ENCODE measurements around the gene C17orf113. TPM values are rescaled to one million over a fixed set of nuclear protein-coding genes. Genes with fewer than 3 reads are reported as not detected.

C17orf113 gene
- total and polyA plus RNA-seq, 2 donors: 0.71 to 0.84 TPM

- no peak overlapping the region for H3K27ac ChIP-seq (ENCODE audit: low read depth in 1 of 2, low read length in 1 of 2)
- H3K27me3 ChIP-seq (ENCODE audit: control insufficient read depth in 2 of 2, insufficient read depth in 1 of 2, low read length in 1 of 2): peaks cover 0 to 3% of the 10 kb centered on the region in 2 donors
- H3K4me3 ChIP-seq (ENCODE audit: low read length in 2 of 2): no peak overlapping the region
- no peak for DNase-seq (ENCODE audit: low read depth in 6 of 9, low spot score in 9 of 9)
- H3K4me1 ChIP-seq (ENCODE audit: control insufficient read depth in 2 of 2, insufficient read depth in 2 of 2, low read length in 2 of 2): peaks cover 0 to 8% of the 10 kb centered on the region in 2 donors
- H3K36me3 ChIP-seq (ENCODE audit: control insufficient read depth in 2 of 2, insufficient read depth in 2 of 2, low read length in 1 of 2): no peaks in the 10 kb centered on the region
- WGBS: 97% methylated on average over 8 of the region's 8 CpGs
- no peaks in the 10 kb centered on the region for H3K9me3 ChIP-seq (ENCODE audit: control insufficient read depth in 2 of 2, insufficient read depth in 1 of 2, low read length in 1 of 2)
Observed at GRCh38 chr17:42088736-42089135, 38.3 kb upstream of the C17orf113 start.

- Histone ChIP-seq H3K27me3 (ENCODE audit: control insufficient read depth in 2 of 2, insufficient read depth in 1 of 2, low read length in 1 of 2) (peaks cover 0 to 3% of the 10 kb centered on the region in 2 donors), H3K36me3 (ENCODE audit: control insufficient read depth in 2 of 2, insufficient read depth in 2 of 2, low read length in 1 of 2) (no peaks in the 10 kb centered on the region), H3K9me3 (ENCODE audit: control insufficient read depth in 2 of 2, insufficient read depth in 1 of 2, low read length in 1 of 2) (no peaks in the 10 kb centered on the region), H3K27ac (ENCODE audit: low read depth in 1 of 2, low read length in 1 of 2) (no peak overlapping the region), H3K4me1 (ENCODE audit: control insufficient read depth in 2 of 2, insufficient read depth in 2 of 2, low read length in 2 of 2) (peaks cover 0 to 6% of the 10 kb centered on the region in 2 donors), H3K4me3 (ENCODE audit: low read length in 2 of 2) (no peak overlapping the region)
- DNase-seq (ENCODE audit: low read depth in 6 of 9, low spot score in 9 of 9): no peak
- 93% methylated on average over 20 of the region's 20 CpGs for WGBS
Observed at GRCh38 chr17:42087736-42088705, 37.6 kb upstream of the C17orf113 start.

DNA sequence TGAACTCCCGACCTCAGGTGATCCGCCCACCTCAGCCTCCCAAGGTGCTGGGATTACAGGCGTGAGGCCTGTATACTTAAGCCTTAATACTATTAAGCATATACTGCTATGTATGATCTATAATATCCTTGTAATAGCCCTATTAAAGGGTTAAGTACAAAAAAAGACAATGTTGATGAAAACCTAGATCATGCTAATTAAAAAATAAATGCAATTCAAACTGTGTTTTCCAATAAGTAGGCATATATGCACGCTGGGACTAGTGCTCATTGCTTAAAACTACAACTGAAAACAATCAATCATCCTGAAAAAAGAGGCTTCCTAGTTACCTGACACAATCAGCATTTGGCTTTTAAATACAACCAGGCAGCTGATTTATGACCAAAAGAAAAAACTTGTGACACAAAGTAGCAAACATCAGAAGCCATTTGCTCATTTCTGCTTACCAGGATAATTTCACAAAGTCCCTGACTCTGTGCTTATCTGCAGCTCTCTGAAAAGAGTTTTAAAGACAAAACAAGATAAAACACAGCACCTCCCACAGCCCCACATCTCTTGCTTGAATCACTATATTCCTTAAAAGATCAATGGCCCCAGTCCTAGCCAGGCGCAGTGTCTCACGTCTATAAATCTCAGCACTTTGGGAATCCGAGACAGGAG, 36.8 kb upstream of the C17orf113 start:
- Histone ChIP-seq H3K4me3 (ENCODE audit: low read length in 2 of 2) (no peak overlapping the region), H3K36me3 (ENCODE audit: control insufficient read depth in 2 of 2, insufficient read depth in 2 of 2, low read length in 1 of 2) (no peaks in the 10 kb centered on the region), H3K9me3 (ENCODE audit: control insufficient read depth in 2 of 2, insufficient read depth in 1 of 2, low read length in 1 of 2) (no peaks in the 10 kb centered on the region), H3K27me3 (ENCODE audit: control insufficient read depth in 2 of 2, insufficient read depth in 1 of 2, low read length in 1 of 2) (peaks cover 0 to 3% of the 10 kb centered on the region in 2 donors), H3K27ac (ENCODE audit: low read depth in 1 of 2, low read length in 1 of 2) (no peak overlapping the region), H3K4me1 (ENCODE audit: control insufficient read depth in 2 of 2, insufficient read depth in 2 of 2, low read length in 2 of 2) (no peaks in the 10 kb centered on the region)
- WGBS: 94% methylated on average over 7 of the region's 7 CpGs
- DNase-seq (ENCODE audit: low read depth in 6 of 9, low spot score in 9 of 9): no peak

- Histone ChIP-seq H3K36me3 (ENCODE audit: control insufficient read depth in 2 of 2, insufficient read depth in 2 of 2, low read length in 1 of 2) (no peaks in the 10 kb centered on the region), H3K27me3 (ENCODE audit: control insufficient read depth in 2 of 2, insufficient read depth in 1 of 2, low read length in 1 of 2) (no peaks in the 10 kb centered on the region), H3K9me3 (ENCODE audit: control insufficient read depth in 2 of 2, insufficient read depth in 1 of 2, low read length in 1 of 2) (no peaks in the 10 kb centered on the region), H3K4me3 (ENCODE audit: low read length in 2 of 2) (no peak overlapping the region), H3K27ac (ENCODE audit: low read depth in 1 of 2, low read length in 1 of 2) (no peak overlapping the region), H3K4me1 (ENCODE audit: control insufficient read depth in 2 of 2, insufficient read depth in 2 of 2, low read length in 2 of 2) (no peaks in the 10 kb centered on the region)
- DNase-seq (ENCODE audit: low read depth in 6 of 9, low spot score in 9 of 9): no peak
- 95% methylated on average over 9 of the region's 9 CpGs for WGBS
Observed at GRCh38 chr17:42081516-42082129, 31.2 kb upstream of the C17orf113 start.

DNA sequence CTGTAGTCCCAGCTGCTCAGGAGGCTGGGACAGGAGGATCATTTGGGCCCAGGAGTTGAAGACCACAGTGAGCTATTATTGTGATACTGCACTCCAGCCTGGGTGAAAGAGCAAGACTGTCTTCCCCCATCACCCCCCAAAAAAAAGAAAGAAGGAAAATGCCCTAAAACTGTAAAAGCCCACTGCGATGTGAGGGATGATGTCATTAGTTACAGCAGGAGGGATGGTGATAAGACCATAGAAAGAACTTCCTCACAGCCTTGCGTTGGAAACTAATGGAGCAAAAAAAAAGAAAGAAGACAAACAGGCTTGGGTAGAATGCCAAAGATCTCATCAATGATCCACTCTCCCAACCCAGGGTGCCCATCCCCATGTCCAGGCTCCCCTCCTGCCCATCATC, 29.1 kb upstream of the C17orf113 start:
- H3K9me3 ChIP-seq (ENCODE audit: control insufficient read depth in 2 of 2, insufficient read depth in 1 of 2, low read length in 1 of 2): no peaks in the 10 kb centered on the region
- H3K4me3 ChIP-seq (ENCODE audit: low read length in 2 of 2): no peak overlapping the region
- no peak for DNase-seq (ENCODE audit: low read depth in 6 of 9, low spot score in 9 of 9)
- 98% methylated on average over 2 of the region's 2 CpGs for WGBS
- no peaks in the 10 kb centered on the region for H3K27me3 ChIP-seq (ENCODE audit: control insufficient read depth in 2 of 2, insufficient read depth in 1 of 2, low read length in 1 of 2)
- no peaks in the 10 kb centered on the region for H3K36me3 ChIP-seq (ENCODE audit: control insufficient read depth in 2 of 2, insufficient read depth in 2 of 2, low read length in 1 of 2)
- H3K4me1 ChIP-seq (ENCODE audit: control insufficient read depth in 2 of 2, insufficient read depth in 2 of 2, low read length in 2 of 2): no peaks in the 10 kb centered on the region
- H3K27ac ChIP-seq (ENCODE audit: low read depth in 1 of 2, low read length in 1 of 2): no peak overlapping the region

- DNase-seq (ENCODE audit: low read depth in 6 of 9, low spot score in 9 of 9): no peak
- H3K9me3 ChIP-seq (ENCODE audit: control insufficient read depth in 2 of 2, insufficient read depth in 1 of 2, low read length in 1 of 2): no peaks in the 10 kb centered on the region
- no peaks in the 10 kb centered on the region for H3K36me3 ChIP-seq (ENCODE audit: control insufficient read depth in 2 of 2, insufficient read depth in 2 of 2, low read length in 1 of 2)
- H3K27me3 ChIP-seq (ENCODE audit: control insufficient read depth in 2 of 2, insufficient read depth in 1 of 2, low read length in 1 of 2): no peaks in the 10 kb centered on the region
- peaks cover 0 to 5% of the 10 kb centered on the region in 2 donors for H3K4me1 ChIP-seq (ENCODE audit: control insufficient read depth in 2 of 2, insufficient read depth in 2 of 2, low read length in 2 of 2)
- no peak overlapping the region for H3K27ac ChIP-seq (ENCODE audit: low read depth in 1 of 2, low read length in 1 of 2)
- 91% methylated on average over 8 of the region's 8 CpGs for WGBS
- H3K4me3 ChIP-seq (ENCODE audit: low read length in 2 of 2): no peak overlapping the region
Observed at GRCh38 chr17:42078396-42079043, 28.1 kb upstream of the C17orf113 start.

DNA sequence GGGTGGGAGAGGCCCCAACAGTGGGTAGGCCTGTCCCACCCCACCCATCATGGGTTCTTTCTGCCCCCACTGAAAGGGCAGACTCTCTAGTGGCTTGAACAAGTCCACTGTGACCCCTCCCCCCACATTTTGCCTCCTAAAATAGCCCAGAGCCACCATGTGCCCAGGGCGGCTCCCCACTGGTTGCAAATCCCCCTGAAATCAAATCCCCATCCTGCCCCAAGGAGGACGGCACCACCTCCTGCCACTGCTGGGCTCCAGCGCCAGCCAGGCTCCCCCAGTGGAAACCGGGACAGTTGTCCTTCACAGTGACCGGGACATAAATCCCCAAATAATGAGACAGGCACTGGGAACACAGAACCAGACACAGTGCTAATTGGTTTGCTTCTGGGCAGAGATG, 27.4 kb upstream of the C17orf113 start:
- no peak for DNase-seq (ENCODE audit: low read depth in 6 of 9, low spot score in 9 of 9)
- Histone ChIP-seq H3K4me3 (ENCODE audit: low read length in 2 of 2) (no peak overlapping the region), H3K4me1 (ENCODE audit: control insufficient read depth in 2 of 2, insufficient read depth in 2 of 2, low read length in 2 of 2) (peaks cover 0 to 13% of the 10 kb centered on the region in 2 donors), H3K9me3 (ENCODE audit: control insufficient read depth in 2 of 2, insufficient read depth in 1 of 2, low read length in 1 of 2) (no peaks in the 10 kb centered on the region), H3K27me3 (ENCODE audit: control insufficient read depth in 2 of 2, insufficient read depth in 1 of 2, low read length in 1 of 2) (peaks cover 0 to 2% of the 10 kb centered on the region in 2 donors), H3K36me3 (ENCODE audit: control insufficient read depth in 2 of 2, insufficient read depth in 2 of 2, low read length in 1 of 2) (no peaks in the 10 kb centered on the region), H3K27ac (ENCODE audit: low read depth in 1 of 2, low read length in 1 of 2) (no peak overlapping the region)
- WGBS: 95% methylated on average over 5 of the region's 5 CpGs

GRCh38 chr17:42076797-42077559, 26.6 kb upstream of the C17orf113 start:
- no peaks in the 10 kb centered on the region for H3K9me3 ChIP-seq (ENCODE audit: control insufficient read depth in 2 of 2, insufficient read depth in 1 of 2, low read length in 1 of 2)
- no peak for DNase-seq (ENCODE audit: low read depth in 6 of 9, low spot score in 9 of 9)
- peaks cover 0 to 7% of the 10 kb centered on the region in 2 donors for H3K27me3 ChIP-seq (ENCODE audit: control insufficient read depth in 2 of 2, insufficient read depth in 1 of 2, low read length in 1 of 2)
- no peaks in the 10 kb centered on the region for H3K36me3 ChIP-seq (ENCODE audit: control insufficient read depth in 2 of 2, insufficient read depth in 2 of 2, low read length in 1 of 2)
- no peak overlapping the region for H3K4me3 ChIP-seq (ENCODE audit: low read length in 2 of 2)
- no peak overlapping the region for H3K27ac ChIP-seq (ENCODE audit: low read depth in 1 of 2, low read length in 1 of 2)
- peaks cover under 1 to 17% of the 10 kb centered on the region in 2 donors for H3K4me1 ChIP-seq (ENCODE audit: control insufficient read depth in 2 of 2, insufficient read depth in 2 of 2, low read length in 2 of 2)
- 95% methylated on average over 4 of the region's 4 CpGs for WGBS

All from thymus (tissue), 11 donors.